Smooth muscle cell (in vitro differentiated cells): Measurements from ENCODE around the gene TRIM73. TPM values are rescaled to one million over a fixed set of nuclear protein-coding genes. Genes with fewer than 3 reads are reported as not detected.
"Not testable (repeated sequence)": the region's sequence is repeated elsewhere in the genome, so short reads cannot be mapped to it uniquely, and the experiment has no call there.

Experiments used
- DNase-seq: peaks from one replicate; lab custom pipeline; 2025; ENCODE audit not compliant: unreplicated experiment; lab: John Stamatoyannopoulos, UW
- H2AFZ ChIP-seq: fragments of 200-600 bp; sonication (generic); 2 replicates; pipeline ENCODE4 v1.6.0; 2016; ENCODE audit warnings: antibody characterized with exemption, low read depth, mild to moderate bottlenecking
- H3F3A ChIP-seq: fragments of 200-600 bp; sonication (generic); 2 replicates; pipeline ENCODE4 v1.6.0; 2017; ENCODE audit warnings: antibody characterized with exemption, low read depth
- H3K27ac ChIP-seq: fragments of 200-600 bp; sonication (generic); 2 replicates; pipeline ENCODE4 v1.5.1; 2016; ENCODE audit warnings: low read depth, mild to moderate bottlenecking
- H3K27me3 ChIP-seq: fragments of 200-600 bp; sonication (generic); 2 replicates; pipeline ENCODE4 v1.6.1; 2016; ENCODE audit warnings: low read depth, mild to moderate bottlenecking
- H3K36me3 ChIP-seq: fragments of 200-600 bp; sonication (generic); 2 replicates; pipeline ENCODE4 v1.5.1; 2016; ENCODE audit warnings: low read depth
- H3K4me1 ChIP-seq: fragments of 200-600 bp; sonication (generic); 2 replicates; pipeline ENCODE4 v1.5.1; 2016; ENCODE audit warnings: low read depth
- H3K4me2 ChIP-seq: fragments of 200-600 bp; sonication (generic); 2 replicates; pipeline ENCODE4 v1.6.0; 2016; ENCODE audit warnings: mild to moderate bottlenecking
- H3K4me3 ChIP-seq: fragments of 200-600 bp; sonication (generic); 2 replicates; pipeline ENCODE4 v1.5.1; 2016; ENCODE audit warnings: mild to moderate bottlenecking
- H3K79me2 ChIP-seq: fragments of 200-600 bp; sonication (generic); 2 replicates; pipeline ENCODE4 v1.6.0; 2016; ENCODE audit warnings: low read depth, mild to moderate bottlenecking
- H3K9ac ChIP-seq: fragments of 200-600 bp; sonication (generic); 2 replicates; pipeline ENCODE4 v1.6.0; 2016; ENCODE audit warnings: low read depth
- H3K9me3 ChIP-seq: fragments of 200-600 bp; sonication (generic); replicated peaks from 2 replicates; pipeline ENCODE4 v1.5.1; 2016; ENCODE audit warnings: low read depth
- H4K20me1 ChIP-seq: fragments of 200-600 bp; sonication (generic); 2 replicates; pipeline ENCODE4 v1.6.0; 2016; ENCODE audit warnings: low read depth
- WGBS: methylation state at CpG from one replicate; pipeline ENCODE4 v1.1.7; 2016; ENCODE audit warnings: low lambda C conversion rate; 5-methylcytosine and 5-hydroxymethylcytosine counted together
- polyA plus RNA-seq: library from polyadenylated mRNA; unstranded; fragments of >200 nt; fragmentation: Nextera tagmentation; extraction: Ambion mirVana; gene quantifications from 2 replicates; pipeline ENCODE4 v1.2.1, GENCODE V29; 2016
- total RNA-seq: library from RNA; depleted of rRNA; stranded (reverse); fragments of >200 nt; gene quantifications from 2 replicates; pipeline ENCODE4 v1.2.3, GENCODE V29; 2014

Gene TRIM73
- total and polyA plus RNA-seq, 2 experiments from 2014 or later: 1.6 to 22.4 TPM

DNA sequence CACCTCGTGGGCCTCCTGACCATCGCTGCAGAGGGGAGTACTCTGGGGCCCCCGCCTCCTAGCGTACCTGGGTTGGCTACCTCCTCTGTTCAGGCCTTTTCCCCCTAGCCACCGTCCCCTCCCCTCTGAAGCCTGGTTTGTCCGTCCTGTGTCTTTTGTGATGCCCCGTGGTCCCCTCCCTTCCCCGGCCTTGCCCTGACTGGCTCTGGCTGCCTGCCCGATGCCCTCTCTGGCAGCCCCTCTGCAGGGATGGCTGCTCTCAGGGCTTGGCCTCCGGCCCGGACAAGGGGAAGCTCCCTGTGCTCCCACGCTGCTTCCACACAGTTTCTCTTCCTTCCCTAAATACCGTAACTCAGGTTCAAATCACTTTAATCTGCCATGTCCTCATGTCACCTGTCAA, 24.3 kb downstream of the TRIM73 start:
- DNase-seq, H3K4me1 ChIP-seq: not testable (repeated sequence)
- WGBS: 98% methylated on average over 9 of the region's 13 CpGs

DNA sequence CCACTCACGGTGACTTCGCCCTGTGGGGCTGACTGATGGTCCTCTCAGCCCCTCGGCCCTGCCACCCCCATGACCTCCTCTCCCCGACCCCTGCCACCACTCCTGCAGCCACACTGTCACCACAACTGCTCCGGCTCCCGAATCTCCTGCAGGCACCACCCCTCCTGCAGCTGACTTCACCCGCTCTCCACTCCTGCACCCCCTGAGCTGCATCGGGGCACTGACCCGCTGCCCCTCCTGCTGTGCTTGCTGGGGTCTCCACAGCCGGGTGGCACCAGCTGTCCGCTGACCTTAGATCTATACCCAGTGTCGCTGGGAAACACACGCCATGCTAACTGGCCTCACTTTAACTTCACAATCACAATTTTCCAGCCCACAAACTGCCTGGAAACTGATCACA, 24.7 kb downstream of the TRIM73 start:
- WGBS: 88% methylated on average over 7 of the region's 13 CpGs

More for the DNA sequence above, 24.3 kb downstream of the TRIM73 start:
- H3K27me3 ChIP-seq, H3K9me3 ChIP-seq, H3K27ac ChIP-seq, H3K4me3 ChIP-seq, H2AFZ ChIP-seq, H3K79me2 ChIP-seq, H3K4me2 ChIP-seq, H3K36me3 ChIP-seq, H3F3A ChIP-seq, H3K9ac ChIP-seq: not testable (repeated sequence)
- H4K20me1 ChIP-seq: peaks cover 16% of the 10 kb centered on the region

DNA sequence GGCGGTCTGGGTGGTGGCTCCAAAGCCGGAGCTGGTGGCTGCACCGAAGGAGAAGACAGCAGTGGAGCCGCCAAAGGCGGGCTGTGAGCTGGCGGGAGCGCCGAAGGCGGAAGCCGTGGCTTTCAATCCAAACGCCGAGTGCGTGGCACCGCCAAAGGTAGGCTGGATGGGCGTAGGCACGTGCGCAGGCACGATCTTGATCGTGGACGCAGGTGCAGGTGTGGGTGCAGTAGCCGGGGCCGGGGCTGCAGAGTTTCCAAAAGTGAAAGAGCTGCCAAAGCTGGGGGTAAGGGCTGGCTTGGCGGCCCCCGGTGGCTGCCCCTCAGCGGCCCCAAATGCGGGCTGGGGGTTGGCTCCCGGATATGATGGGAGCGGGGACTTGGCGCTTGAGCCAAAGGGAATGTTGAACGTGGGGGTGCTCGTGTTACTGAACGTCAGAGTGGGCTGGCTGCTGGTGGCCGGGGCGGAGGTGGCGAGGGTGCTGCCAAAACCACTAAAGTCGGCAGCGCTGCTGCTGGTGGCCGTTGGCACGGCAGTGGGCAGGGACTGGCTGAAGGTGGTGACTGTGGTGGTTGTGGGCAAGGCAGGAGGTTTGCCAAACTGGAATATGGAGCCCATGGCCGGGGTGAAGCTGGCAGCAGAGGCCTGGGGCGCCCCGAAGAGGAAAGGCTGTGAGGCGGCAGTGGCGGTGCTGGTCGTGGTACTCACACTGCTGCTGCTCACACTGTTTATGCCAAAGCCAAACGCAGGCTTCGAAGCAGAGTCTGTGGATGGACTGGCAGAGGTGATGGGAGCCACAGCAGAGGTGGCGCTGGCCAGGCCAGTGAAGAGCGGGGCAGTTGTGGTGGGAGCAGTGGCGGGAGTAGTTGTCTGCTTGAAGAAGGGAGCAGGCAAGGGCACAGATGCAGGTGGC, 26.6 kb downstream of the TRIM73 start:
- not testable (repeated sequence) for H3K4me1 ChIP-seq, H2AFZ ChIP-seq, H3K79me2 ChIP-seq, H3K9ac ChIP-seq, H3K27me3 ChIP-seq, H3K36me3 ChIP-seq, DNase-seq, H3K4me2 ChIP-seq, H3K9me3 ChIP-seq, H3K27ac ChIP-seq, H3F3A ChIP-seq, H3K4me3 ChIP-seq
- WGBS: 97% methylated on average over 21 of the region's 50 CpGs
- H4K20me1 ChIP-seq: peaks cover 16% of the 10 kb centered on the region

More for the DNA sequence above, 24.7 kb downstream of the TRIM73 start:
- not testable (repeated sequence) for H3K9ac ChIP-seq, H3K79me2 ChIP-seq, H3K4me2 ChIP-seq, H2AFZ ChIP-seq, H3K27ac ChIP-seq, H3K36me3 ChIP-seq, H3K9me3 ChIP-seq, H3K27me3 ChIP-seq, DNase-seq, H3K4me1 ChIP-seq, H3K4me3 ChIP-seq, H3F3A ChIP-seq
- H4K20me1 ChIP-seq: peaks cover 16% of the 10 kb centered on the region

DNA sequence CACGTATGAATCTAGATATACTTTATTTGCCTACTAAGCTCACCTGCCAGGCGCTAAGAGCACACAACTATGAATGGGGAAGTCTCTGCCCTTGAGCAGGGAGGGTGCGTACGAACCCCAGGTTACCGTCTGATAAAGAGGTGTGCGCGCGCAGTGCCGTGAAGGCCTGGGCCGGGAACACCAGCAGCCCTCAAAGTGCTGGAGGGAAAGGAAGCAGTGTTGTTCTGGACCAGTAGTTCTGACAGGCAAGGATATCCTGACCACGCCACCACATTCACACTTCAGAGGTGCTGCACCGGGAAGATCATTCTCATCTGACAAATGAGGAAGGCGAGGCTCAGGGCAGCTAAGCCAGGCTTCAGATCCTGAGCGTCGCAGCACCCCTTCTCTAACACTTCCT, 28.1 kb downstream of the TRIM73 start:
- H3K27me3 ChIP-seq, H3K9ac ChIP-seq, H3K4me3 ChIP-seq, H3K79me2 ChIP-seq, H3F3A ChIP-seq, H3K4me2 ChIP-seq, DNase-seq, H3K9me3 ChIP-seq, H2AFZ ChIP-seq, H3K27ac ChIP-seq, H3K36me3 ChIP-seq, H3K4me1 ChIP-seq: not testable (repeated sequence)
- peaks cover 21% of the 10 kb centered on the region for H4K20me1 ChIP-seq
- 97% methylated on average over 13 of the region's 15 CpGs for WGBS

DNA sequence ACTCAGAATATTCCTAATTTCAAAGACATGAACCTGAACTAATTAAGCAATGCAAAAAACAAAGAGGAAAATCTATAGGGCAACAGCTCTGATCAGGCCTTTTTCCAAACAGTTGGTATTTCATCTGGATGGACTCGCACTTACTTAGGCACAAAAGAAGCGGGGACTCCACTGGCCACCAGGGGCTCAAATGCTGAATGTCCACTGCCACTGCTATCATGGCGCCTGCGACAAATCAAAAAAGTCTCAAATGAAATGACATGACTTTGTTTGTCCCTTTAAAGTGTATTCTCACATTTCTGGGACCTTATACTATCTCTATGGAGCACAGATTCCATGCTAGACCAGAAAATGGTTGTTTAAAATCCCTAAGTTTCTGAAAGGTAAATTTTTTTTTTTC, 43.6 kb downstream of the TRIM73 start:
- H3K4me3 ChIP-seq, H3K4me2 ChIP-seq, H3K27ac ChIP-seq, H2AFZ ChIP-seq, H3F3A ChIP-seq, H3K4me1 ChIP-seq, H3K9ac ChIP-seq, H3K27me3 ChIP-seq, DNase-seq, H3K9me3 ChIP-seq: not testable (repeated sequence)
- H4K20me1 ChIP-seq: peaks cover 14% of the 10 kb centered on the region
- 100% methylated on average over 4 of the region's 4 CpGs for WGBS
- peaks cover 24% of the 10 kb centered on the region for H3K79me2 ChIP-seq
- H3K36me3 ChIP-seq: peaks cover 18% of the 10 kb centered on the region

DNA sequence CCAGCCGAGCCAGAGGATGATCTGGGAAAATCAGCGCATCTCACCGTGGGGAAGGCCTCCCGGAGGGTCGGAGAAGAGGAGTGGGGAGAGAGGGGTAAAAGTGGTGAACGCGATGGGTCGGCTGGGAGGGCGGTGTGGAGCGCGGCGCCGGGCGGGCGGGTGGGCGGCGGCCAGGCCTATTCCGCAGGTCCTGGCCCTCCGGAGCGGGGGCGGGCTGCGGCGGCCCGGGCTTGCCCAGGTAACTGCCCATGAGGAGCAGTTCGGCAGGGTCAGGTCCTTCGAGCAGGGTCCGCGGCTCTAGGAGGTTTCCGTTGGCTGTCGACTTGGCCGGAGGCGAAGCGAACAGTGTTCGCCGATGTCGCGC, 46.7 kb downstream of the TRIM73 start:
- H2AFZ ChIP-seq, H3K27me3 ChIP-seq, H4K20me1 ChIP-seq, H3K36me3 ChIP-seq, H3K4me1 ChIP-seq, H3F3A ChIP-seq, DNase-seq, H3K9me3 ChIP-seq: not testable (repeated sequence)
- Histone ChIP-seq H3K9ac (peak overlapping the region; percentile 96), H3K79me2 (peaks cover 18% of the 10 kb centered on the region), H3K4me2 (peak overlapping the region; percentile 88), H3K27ac (peak overlapping the region; percentile 95), H3K4me3 (peak overlapping the region; percentile 86)
- 2% methylated on average over 4 of the region's 37 CpGs for WGBS

DNA sequence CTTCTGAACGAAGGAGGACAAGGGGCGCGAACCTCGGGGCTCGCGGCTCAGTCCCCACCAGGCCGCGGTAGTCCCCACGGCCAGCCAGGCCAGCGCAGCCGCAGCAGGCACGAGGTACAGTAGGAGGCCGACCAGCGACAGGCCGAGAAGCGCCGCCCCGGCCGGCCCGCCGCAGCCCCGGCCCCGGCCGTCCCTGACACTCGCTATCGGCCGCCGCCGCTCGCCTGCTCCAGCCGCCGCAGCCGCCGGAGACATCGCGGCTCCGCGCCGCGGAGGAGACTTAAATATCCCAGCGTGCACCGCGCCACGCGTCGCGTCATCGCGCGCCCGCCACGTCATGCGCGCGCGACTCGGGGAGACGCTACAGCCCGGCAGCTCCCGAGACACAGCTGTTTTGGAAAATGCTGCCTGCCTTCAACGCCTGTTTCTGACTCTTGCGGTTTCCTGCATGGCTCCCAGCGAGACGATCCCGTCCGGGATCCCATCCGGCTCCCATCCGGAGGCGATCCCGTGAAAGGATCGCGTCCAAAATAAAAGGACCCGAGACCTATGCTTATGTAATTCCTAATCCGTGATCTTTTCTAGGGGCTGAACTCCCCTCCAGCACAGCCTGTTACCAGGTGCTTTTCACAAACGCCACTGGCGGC, 47.2 kb downstream of the TRIM73 start:
- not testable (repeated sequence) for H3F3A ChIP-seq, DNase-seq, H3K4me1 ChIP-seq, H3K27me3 ChIP-seq, H3K36me3 ChIP-seq, H4K20me1 ChIP-seq, H3K9me3 ChIP-seq
- WGBS: 2% methylated on average over 34 of the region's 76 CpGs
- Histone ChIP-seq H3K4me3 (peak overlapping the region; percentile 86), H3K27ac (peak overlapping the region; percentile 95), H3K79me2 (peaks cover 18% of the 10 kb centered on the region), H2AFZ (peak overlapping the region; percentile 90), H3K4me2 (peak overlapping the region; percentile 95), H3K9ac (peak overlapping the region; percentile 96)

DNA sequence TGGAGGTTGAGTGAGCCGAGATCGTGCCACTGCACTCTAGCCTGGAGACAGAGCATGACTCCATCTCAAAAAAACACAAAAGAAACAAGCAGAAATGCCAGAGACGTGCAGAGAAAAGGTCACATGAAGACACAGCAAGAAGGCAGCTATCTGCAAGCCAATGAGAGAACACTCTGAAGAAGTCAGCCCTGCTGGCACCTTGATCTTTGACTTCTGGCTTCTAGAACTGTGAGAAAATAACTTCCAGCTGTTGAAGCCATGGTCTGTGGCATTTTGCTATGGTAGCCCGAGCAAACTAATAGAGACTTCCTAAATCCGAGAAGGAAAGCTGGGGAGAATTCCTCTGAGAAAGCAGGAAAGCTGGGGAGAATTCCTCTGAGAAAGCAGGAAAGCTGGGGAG, 54.5 kb downstream of the TRIM73 start:
- H3K9ac ChIP-seq, H3K79me2 ChIP-seq, H3K4me1 ChIP-seq, H3K9me3 ChIP-seq, H3K27me3 ChIP-seq, H2AFZ ChIP-seq, H3K4me3 ChIP-seq, H3K4me2 ChIP-seq, H3K36me3 ChIP-seq, DNase-seq, H3F3A ChIP-seq, H3K27ac ChIP-seq: not testable (repeated sequence)
- 94% methylated on average over 4 of the region's 5 CpGs for WGBS
- H4K20me1 ChIP-seq: peaks cover 13% of the 10 kb centered on the region
